HG02642 (cell line): ENCODE measurements around the gene SNX13.

Source experiments
- ATAC-seq: cut with Tn5 transposase; IDR thresholded peaks from one replicate; pipeline ENCODE4 v1.9.1; 2021; ENCODE audit warnings: mild to moderate bottlenecking; ENCODE audit not compliant: unreplicated experiment, poor library complexity

Gene SNX13

GRCh38 chr7:17806631-17807030 lies 133.7 kb downstream of the SNX13 start:
- ATAC-seq: no peak

- ATAC-seq: no peak
Observed at GRCh38 chr7:17802056-17802455, 138.2 kb downstream of the SNX13 start.

- ATAC-seq: no peak
Observed at GRCh38 chr7:17792075-17792936, 148.0 kb downstream of the SNX13 start.

GRCh38 chr7:17787257-17787656 lies 153.0 kb downstream of the SNX13 start:
- ATAC-seq: no peak

- no peak for ATAC-seq
Observed at GRCh38 chr7:17786314-17786852, 153.9 kb downstream of the SNX13 start.

- ATAC-seq: no peak
Observed at GRCh38 chr7:17782216-17782549, 158.1 kb downstream of the SNX13 start.

GRCh38 chr7:17781491-17782215 lies 158.6 kb downstream of the SNX13 start:
- ATAC-seq: no peak

GRCh38 chr7:17779381-17779780 lies 160.9 kb downstream of the SNX13 start:
- ATAC-seq: no peak

- no peak for ATAC-seq
Observed at GRCh38 chr7:17774716-17775288, 165.5 kb downstream of the SNX13 start.

GRCh38 chr7:17774248-17774647 lies 166.0 kb downstream of the SNX13 start:
- ATAC-seq: no peak

- no peak for ATAC-seq
Observed at GRCh38 chr7:17773289-17773626, 167.0 kb downstream of the SNX13 start.

- no peak for ATAC-seq
Observed at GRCh38 chr7:17772581-17773288, 167.6 kb downstream of the SNX13 start.

- ATAC-seq: no peak
Observed at GRCh38 chr7:17771901-17772408, 168.3 kb downstream of the SNX13 start.

- no peak for ATAC-seq
Observed at GRCh38 chr7:17770710-17771375, 169.5 kb downstream of the SNX13 start.

- peak; percentile 68 for ATAC-seq
Observed at GRCh38 chr7:17769918-17770317, 170.4 kb downstream of the SNX13 start.

GRCh38 chr7:17758008-17758407 lies 182.3 kb downstream of the SNX13 start:
- no peak for ATAC-seq

GRCh38 chr7:17746020-17746530 lies 194.2 kb downstream of the SNX13 start:
- ATAC-seq: peak; percentile 11

GRCh38 chr7:17745610-17746009 lies 194.7 kb downstream of the SNX13 start:
- peak; percentile 47 for ATAC-seq

- ATAC-seq: no peak
Observed at GRCh38 chr7:17743316-17743715, 197.0 kb downstream of the SNX13 start.

- no peak for ATAC-seq
Observed at GRCh38 chr7:17741426-17741825, 198.9 kb downstream of the SNX13 start.
